GM21717 (cell line): ENCODE results near the gene SH3BP2.
"Not testable (repeated sequence)": the region's sequence is repeated elsewhere in the genome, so short reads cannot be mapped to it uniquely, and the experiment has no call there.

ENCODE experiments used
- ATAC-seq: cut with Tn5 transposase; IDR thresholded peaks from one replicate; pipeline ENCODE4 v1.9.1; 2021; ENCODE audit warnings: mild to moderate bottlenecking, moderate library complexity; ENCODE audit not compliant: unreplicated experiment

SH3BP2 gene

GRCh38 chr4:2762486-2763370 is 30.2 kb upstream of the SH3BP2 start:
- not testable (repeated sequence) for ATAC-seq

GRCh38 chr4:2763511-2763967 is 29.3 kb upstream of the SH3BP2 start:
- ATAC-seq: no peak

- no peak for ATAC-seq
Observed at GRCh38 chr4:2765832-2766526, 26.9 kb upstream of the SH3BP2 start.

- no peak for ATAC-seq
Observed at GRCh38 chr4:2767046-2767704, 25.7 kb upstream of the SH3BP2 start.

- no peak for ATAC-seq
Observed at GRCh38 chr4:2767705-2768074, 25.2 kb upstream of the SH3BP2 start.

GRCh38 chr4:2768124-2768523 is 24.8 kb upstream of the SH3BP2 start:
- no peak for ATAC-seq

- no peak for ATAC-seq
Observed at GRCh38 chr4:2768921-2769336, 24.0 kb upstream of the SH3BP2 start.

- ATAC-seq: no peak
Observed at GRCh38 chr4:2771264-2771663, 21.6 kb upstream of the SH3BP2 start.

GRCh38 chr4:2780643-2781042 is 12.2 kb upstream of the SH3BP2 start:
- ATAC-seq: not testable (repeated sequence)

GRCh38 chr4:2781911-2782310 is 11.0 kb upstream of the SH3BP2 start:
- ATAC-seq: no peak

GRCh38 chr4:2783790-2784189 is 9.1 kb upstream of the SH3BP2 start:
- no peak for ATAC-seq

GRCh38 chr4:2785613-2786012 is 7.3 kb upstream of the SH3BP2 start:
- no peak for ATAC-seq

- ATAC-seq: no peak
Observed at GRCh38 chr4:2786152-2786671, 6.7 kb upstream of the SH3BP2 start.

- ATAC-seq: no peak
Observed at GRCh38 chr4:2786794-2787229, 6.1 kb upstream of the SH3BP2 start.

- ATAC-seq: peak; percentile 66
Observed at GRCh38 chr4:2787230-2788100, 5.4 kb upstream of the SH3BP2 start.

- ATAC-seq: no peak
Observed at GRCh38 chr4:2788101-2788500, 4.8 kb upstream of the SH3BP2 start.

GRCh38 chr4:2788532-2789103 is 4.3 kb upstream of the SH3BP2 start:
- no peak for ATAC-seq

GRCh38 chr4:2789351-2789750 is 3.5 kb upstream of the SH3BP2 start:
- ATAC-seq: no peak

- ATAC-seq: no peak
Observed at GRCh38 chr4:2789793-2790582, 2.9 kb upstream of the SH3BP2 start.
